ENCODE data around the gene C9orf50.

GRCh38 chr9:129665389-129665775, 44.5 kb upstream of the C9orf50 start, which contains the start of gene PRRX2:
- TF ChIP-seq TAF1 (IDR thresholded peaks at IDR 0.05; ENCODE audit: low read depth, low read length) (no peak), POLR2AphosphoS5 (IDR thresholded peaks at IDR 0.05; ENCODE audit: low read depth, low read length) (no peak), SPI1 (IDR thresholded peaks at IDR 0.05; ENCODE audit: low read depth, low read length) (no peak)

All from GM12891 (cell line).